Vagina (tissue), 2 donors: ENCODE results near the gene CNTN5.

ENCODE experiments used
- CTCF ChIP-seq, 3 experiments: fragments of 450-650 bp in 2 of 3; fragments of 200-600 bp in 1 of 3; sonication (generic) in 1 of 3; IDR thresholded peaks; one replicate each; pipeline ENCODE4 v1.5.1; 2017 to 2019; ENCODE audit warnings: antibody characterized with exemption in 3 of 3, mild to moderate bottlenecking in 2 of 3, moderate library complexity in 2 of 3
- POLR2A ChIP-seq, 2 donors: fragments of 450-650 bp; IDR thresholded peaks; one replicate each; pipeline ENCODE4 v1.6.1; 2017; ENCODE audit warnings: antibody characterized with exemption in 2 of 2, mild to moderate bottlenecking in 2 of 2, moderate library complexity in 2 of 2

- no peak for TF ChIP-seq CTCF (IDR thresholded peaks at IDR 0.05)
- TF ChIP-seq POLR2A (IDR thresholded peaks at IDR 0.05) = no peak
Observed at GRCh38 chr11:100296051-100296679, 1275.4 kb downstream of the CNTN5 start.
